Measurements from ENCODE around the gene APOL1. TPM values are rescaled to one million over a fixed set of nuclear protein-coding genes. Genes with fewer than 3 reads are reported as not detected.

The APOL1 gene
- total and polyA plus RNA-seq, 9 donors, result 11.4 to 75.9 (median 34.4) TPM

DNA sequence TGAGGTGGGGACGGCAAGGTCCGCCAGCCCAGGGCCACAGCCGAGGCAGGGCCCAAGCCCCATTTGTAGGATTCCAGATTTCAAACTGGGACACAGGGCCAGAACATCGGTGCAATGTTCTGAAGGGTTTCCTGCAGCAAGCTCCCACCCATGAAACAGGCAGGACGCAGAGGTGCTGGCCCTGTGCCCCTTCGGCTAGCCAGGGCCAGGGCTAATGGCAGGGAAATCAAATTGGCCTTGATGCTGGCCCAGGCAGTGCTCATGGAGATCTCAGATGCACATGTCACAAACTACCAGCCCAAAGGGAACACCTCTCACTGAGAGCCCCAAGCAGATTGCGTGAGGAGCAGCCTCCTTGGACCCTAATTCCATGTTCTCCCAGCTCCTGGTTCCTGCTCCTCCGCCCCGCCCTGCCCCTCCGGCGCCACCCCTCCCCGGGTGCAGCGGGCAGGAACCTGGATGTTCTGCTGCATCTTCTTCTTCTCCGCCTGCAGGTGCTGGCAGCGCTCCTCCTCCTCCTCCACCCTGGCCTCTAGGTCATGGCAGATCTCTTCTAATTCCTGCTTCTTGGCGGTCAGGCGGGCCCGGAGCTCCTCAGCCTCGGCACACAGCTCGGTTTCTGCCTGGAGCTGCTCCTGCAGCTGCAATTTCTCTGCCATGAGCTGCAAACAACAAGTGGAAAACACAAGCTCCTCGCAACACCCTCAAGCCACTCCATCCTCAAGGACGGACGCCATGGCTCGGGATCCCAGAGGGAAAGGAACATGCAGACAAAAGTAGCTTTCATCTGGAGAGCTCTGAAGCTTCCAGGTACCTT lies 47.7 kb downstream of the APOL1 start:
- intact Hi-C loops (cut with DNase I), result loop anchor here (1.0 to 5.0 kb wide), 3 partner anchors 167 to 172 kb away; no protein-coding TSS in a partner anchor
- TF ChIP-seq, protein P1, sequence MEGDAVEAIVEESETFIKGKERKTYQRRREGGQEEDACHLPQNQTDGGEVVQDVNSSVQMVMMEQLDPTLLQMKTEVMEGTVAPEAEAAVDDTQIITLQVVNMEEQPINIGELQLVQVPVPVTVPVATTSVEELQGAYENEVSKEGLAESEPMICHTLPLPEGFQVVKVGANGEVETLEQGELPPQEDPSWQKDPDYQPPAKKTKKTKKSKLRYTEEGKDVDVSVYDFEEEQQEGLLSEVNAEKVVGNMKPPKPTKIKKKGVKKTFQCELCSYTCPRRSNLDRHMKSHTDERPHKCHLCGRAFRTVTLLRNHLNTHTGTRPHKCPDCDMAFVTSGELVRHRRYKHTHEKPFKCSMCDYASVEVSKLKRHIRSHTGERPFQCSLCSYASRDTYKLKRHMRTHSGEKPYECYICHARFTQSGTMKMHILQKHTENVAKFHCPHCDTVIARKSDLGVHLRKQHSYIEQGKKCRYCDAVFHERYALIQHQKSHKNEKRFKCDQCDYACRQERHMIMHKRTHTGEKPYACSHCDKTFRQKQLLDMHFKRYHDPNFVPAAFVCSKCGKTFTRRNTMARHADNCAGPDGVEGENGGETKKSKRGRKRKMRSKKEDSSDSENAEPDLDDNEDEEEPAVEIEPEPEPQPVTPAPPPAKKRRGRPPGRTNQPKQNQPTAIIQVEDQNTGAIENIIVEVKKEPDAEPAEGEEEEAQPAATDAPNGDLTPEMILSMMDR (IDR thresholded peaks at IDR 0.05), result no peak
- TF ChIP-seq EP300 (IDR thresholded peaks at IDR 0.05) (no peak), POLR2A (IDR thresholded peaks at IDR 0.05) (no peak)
- H3K4me3 ChIP-seq, result no peak overlapping the region
- H3K27me3 ChIP-seq, result no peaks in the 10 kb centered on the region
- 88 to 91% (median 89%) methylated on average over 23 to 24 of the region's 24 CpGs for WGBS, 3 donors
- no peaks in the 10 kb centered on the region for H3K4me1 ChIP-seq (ENCODE audit: insufficient read depth)
- no peak overlapping the region for H3K27ac ChIP-seq
- H3K9me3 ChIP-seq, result no peaks in the 10 kb centered on the region
- H3K36me3 ChIP-seq, result peaks cover 4% of the 10 kb centered on the region
- no peak for DNase-seq

DNA sequence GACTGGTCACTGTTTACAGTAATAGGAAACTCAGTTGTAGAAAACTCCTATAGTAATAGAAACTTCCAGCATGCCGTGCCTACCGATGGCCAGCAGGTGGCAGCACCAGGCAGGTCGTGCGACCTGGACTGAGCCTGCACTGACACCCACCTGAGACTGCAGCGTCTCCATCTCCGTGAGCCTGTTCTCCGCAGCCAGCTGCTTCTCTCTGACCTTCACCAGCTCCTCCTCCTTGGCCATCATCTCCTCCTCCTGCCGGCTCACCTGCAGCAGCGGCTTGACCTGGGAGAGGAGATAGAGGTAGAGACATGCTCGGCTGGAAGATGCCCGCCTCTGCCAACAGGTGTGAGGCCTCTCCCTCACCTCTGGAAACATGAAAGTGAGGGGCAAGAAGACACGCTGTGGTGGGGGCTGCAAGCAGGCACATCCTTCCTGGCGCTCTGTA lies 48.5 kb downstream of the APOL1 start:
- Histone ChIP-seq H3K4me1 (ENCODE audit: insufficient read depth) (no peaks in the 10 kb centered on the region), H3K9me3 (no peaks in the 10 kb centered on the region), H3K27ac (no peak overlapping the region), H3K36me3 (peaks cover 4% of the 10 kb centered on the region), H3K27me3 (no peaks in the 10 kb centered on the region), H3K4me3 (no peak overlapping the region)
- WGBS, 3 donors, result 27 to 34% (median 32%) methylated on average over 13 of the region's 13 CpGs
- TF ChIP-seq EP300 (IDR thresholded peaks at IDR 0.05), result no peak
- TF ChIP-seq, protein P1 (IDR thresholded peaks at IDR 0.05), result peak; percentile 92 to 95 (median 94)
- intact Hi-C loops (cut with DNase I), result loop anchor here (1.0 to 5.0 kb wide), 3 partner anchors 166 to 171 kb away; no protein-coding TSS in a partner anchor
- DNase-seq, result peak; percentile 67 to 88 (median 83)

DNA sequence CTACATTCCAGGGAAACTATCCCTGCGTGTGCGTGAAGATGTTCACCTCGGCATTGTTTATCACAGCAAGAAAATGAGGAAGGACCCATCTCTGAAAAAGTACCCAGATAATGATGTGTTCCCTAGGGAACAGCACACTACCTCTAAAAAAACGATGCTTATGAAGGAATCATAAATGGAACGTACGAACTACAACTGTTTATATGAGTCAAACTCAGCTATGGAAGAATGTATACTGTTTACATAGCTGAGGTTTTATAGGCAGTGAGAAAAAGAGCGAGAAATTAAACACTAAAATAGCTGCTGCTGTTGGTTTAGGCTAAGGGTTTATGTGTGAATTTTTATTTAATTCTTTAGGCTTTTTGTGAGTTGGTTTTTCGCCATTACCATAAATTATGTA lies 48.9 kb downstream of the APOL1 start:
- Histone ChIP-seq H3K4me1 (ENCODE audit: insufficient read depth) (no peaks in the 10 kb centered on the region), H3K27me3 (no peaks in the 10 kb centered on the region), H3K27ac (no peak overlapping the region), H3K4me3 (no peak overlapping the region), H3K36me3 (peaks cover 4% of the 10 kb centered on the region), H3K9me3 (no peaks in the 10 kb centered on the region)
- TF ChIP-seq, protein P1 (IDR thresholded peaks at IDR 0.05), result no peak
- no peak for TF ChIP-seq POLR2A (IDR thresholded peaks at IDR 0.05)
- TF ChIP-seq EP300 (IDR thresholded peaks at IDR 0.05), result no peak
- DNase-seq, result no peak
- WGBS, 3 donors, result 72 to 74% (median 74%) methylated on average over 8 of the region's 8 CpGs
- intact Hi-C loops (cut with DNase I), result loop anchor here (1.0 to 5.0 kb wide), 3 partner anchors 165 to 171 kb away; no protein-coding TSS in a partner anchor

DNA sequence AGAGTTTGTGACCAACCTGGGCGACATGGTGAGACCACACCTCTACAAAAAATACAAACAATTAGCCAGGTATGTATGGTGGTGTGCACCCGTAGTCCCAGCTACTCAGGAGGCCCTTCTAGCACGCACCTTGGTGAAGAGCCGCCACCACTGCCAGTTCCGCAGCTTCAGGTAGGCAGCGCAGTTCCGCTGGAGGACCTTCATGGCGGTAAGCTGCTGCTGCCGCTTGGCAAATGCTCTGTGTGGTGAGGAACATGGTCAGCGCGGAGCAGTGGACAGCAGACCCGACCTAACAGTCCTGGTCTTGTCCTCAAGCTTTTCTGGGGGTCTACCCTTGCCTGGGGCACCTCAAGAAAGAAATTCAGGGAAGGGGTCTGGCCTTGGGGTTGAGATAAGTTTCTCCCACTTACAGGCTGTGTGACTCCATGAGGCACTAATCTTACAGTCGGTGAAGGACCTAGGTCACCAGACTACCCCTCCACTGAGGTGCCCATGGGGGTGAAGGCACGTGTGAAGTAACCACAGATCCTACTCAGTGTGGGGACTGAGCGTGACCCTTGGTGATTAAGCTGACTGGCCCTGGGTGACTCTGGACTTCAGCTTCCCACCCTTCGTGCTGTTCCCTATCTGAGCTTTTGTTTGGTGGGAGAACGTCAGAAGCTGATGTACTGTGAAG lies 49.6 kb downstream of the APOL1 start:
- Histone ChIP-seq H3K4me3 (no peak overlapping the region), H3K36me3 (peaks cover 4% of the 10 kb centered on the region), H3K9me3 (no peaks in the 10 kb centered on the region), H3K27ac (no peak overlapping the region), H3K27me3 (no peaks in the 10 kb centered on the region), H3K4me1 (ENCODE audit: insufficient read depth) (no peaks in the 10 kb centered on the region)
- intact Hi-C loops (cut with DNase I), result loop anchor here in 2 of 4 donors (5.0 kb wide), 1 partner anchor 165 kb away; no protein-coding TSS in a partner anchor
- no peak for DNase-seq
- TF ChIP-seq, protein P1 (IDR thresholded peaks at IDR 0.05), result no peak
- TF ChIP-seq POLR2A (IDR thresholded peaks at IDR 0.05), result no peak
- no peak for TF ChIP-seq EP300 (IDR thresholded peaks at IDR 0.05)
- WGBS, 3 donors, result 87 to 92% (median 88%) methylated on average over 17 of the region's 17 CpGs
